BE2C (cell line): Measurements from ENCODE around the gene PHRF1.

ENCODE experiments used
- DNase-seq: peaks from one replicate; pipeline ENCODE4 v3.0.0-alpha.2; 2020
- H3K27me3 ChIP-seq: fragments of 250-450 bp; sonication (Bioruptor Pico); 2 replicates; pipeline ENCODE4 v1.5.1; 2020; ENCODE audit warnings: mild to moderate bottlenecking
- H3K36me3 ChIP-seq: fragments of 250-450 bp; sonication (Bioruptor Pico); 2 replicates; pipeline ENCODE4 v1.5.1; 2020; ENCODE audit warnings: mild to moderate bottlenecking
- H3K4me1 ChIP-seq: fragments of 250-450 bp; sonication (Bioruptor Pico); 2 replicates; pipeline ENCODE4 v1.5.1; 2020
- H3K4me3 ChIP-seq: 2 replicates; pipeline ENCODE4 v1.5.1; 2011; ENCODE audit warnings: low read depth, low read length
- H3K9me3 ChIP-seq: fragments of 250-450 bp; sonication (Bioruptor Pico); 2 replicates; pipeline ENCODE4 v1.5.1; 2020
- CTCF ChIP-seq: IDR thresholded peaks from 2 replicates; pipeline ENCODE4 v1.5.1; 2012; ENCODE audit warnings: mild to moderate bottlenecking, low read depth, low read length

PHRF1 gene

GRCh38 chr11:534396-535209 lies 41.7 kb upstream of the PHRF1 start:
- peak overlapping the region; percentile 67 for H3K4me3 ChIP-seq
- H3K9me3 ChIP-seq: no peaks in the 10 kb centered on the region
- no peak for DNase-seq
- H3K4me1 ChIP-seq: no peaks in the 10 kb centered on the region
- TF ChIP-seq CTCF: no peak
- no peaks in the 10 kb centered on the region for H3K27me3 ChIP-seq
- H3K36me3 ChIP-seq: peaks cover 3% of the 10 kb centered on the region; the same call in 1 of the 2 replicates

GRCh38 chr11:535210-535518 lies 41.1 kb upstream of the PHRF1 start:
- H3K9me3 ChIP-seq: no peaks in the 10 kb centered on the region
- no peak for DNase-seq
- peak overlapping the region; percentile 67; the same call in 1 of the 2 replicates for H3K4me3 ChIP-seq
- H3K27me3 ChIP-seq: no peaks in the 10 kb centered on the region
- no peak for TF ChIP-seq CTCF
- H3K36me3 ChIP-seq: peaks cover 3% of the 10 kb centered on the region; the same call in 1 of the 2 replicates
- H3K4me1 ChIP-seq: no peaks in the 10 kb centered on the region

DNA sequence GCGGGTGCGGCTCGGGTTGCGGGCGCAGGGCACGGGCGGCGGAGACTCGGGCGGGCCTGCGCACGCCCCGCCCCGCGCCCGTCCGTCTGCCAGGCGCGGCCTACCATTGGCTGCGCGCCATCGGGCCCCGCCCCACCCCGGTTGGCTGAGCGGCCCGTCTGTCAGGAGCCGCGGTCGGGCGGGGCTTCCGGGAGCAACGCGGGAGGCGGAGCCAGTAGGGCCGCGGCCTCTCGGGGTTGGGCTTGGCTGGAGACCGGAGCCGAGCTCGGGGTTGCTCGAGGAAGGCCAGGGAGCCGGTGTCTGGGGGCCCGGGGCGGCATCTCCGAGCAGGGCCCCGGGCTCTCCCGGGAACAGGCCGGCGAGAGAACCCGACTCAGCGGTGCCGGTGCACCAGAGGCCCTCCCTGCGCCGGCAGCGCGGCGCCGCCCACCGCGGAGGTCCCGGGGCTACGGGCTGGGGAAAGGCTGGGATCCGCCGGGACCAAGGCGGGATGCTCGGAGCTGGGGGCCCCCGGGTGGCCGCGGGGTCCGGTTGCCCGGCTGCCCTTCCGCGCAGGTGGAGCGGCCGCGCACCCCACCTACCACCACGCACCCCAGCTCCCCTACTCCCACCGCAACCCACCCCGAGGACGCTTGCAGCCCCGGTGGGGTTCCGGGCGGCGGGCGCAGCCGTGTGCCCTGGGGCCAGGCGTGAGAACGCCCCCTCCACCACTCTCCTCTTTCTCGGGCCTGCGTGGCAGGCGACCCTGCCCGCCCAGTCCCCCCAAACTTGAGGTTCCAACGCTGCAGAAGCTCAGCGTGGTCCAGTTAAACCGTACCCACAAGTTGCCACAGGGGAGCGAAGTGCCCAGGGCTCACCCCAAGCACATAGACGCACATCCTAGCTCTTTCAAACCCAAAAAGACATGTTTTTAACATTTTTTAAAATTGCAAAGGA lies 40.5 kb upstream of the PHRF1 start, which contains the start of gene HRAS:
Gene HRAS, minus strand, starts transcription at position 58 of the 936 bp plus-strand sequence.
- peaks cover 3% of the 10 kb centered on the region; the same call in 1 of the 2 replicates for H3K36me3 ChIP-seq
- H3K4me1 ChIP-seq: no peaks in the 10 kb centered on the region
- H3K9me3 ChIP-seq: no peaks in the 10 kb centered on the region
- peak within 1 kb of the TSS; percentile 67 for H3K4me3 ChIP-seq
- TF ChIP-seq CTCF: no peak
- DNase-seq: peak; percentile 89
- no peaks in the 10 kb centered on the region for H3K27me3 ChIP-seq

GRCh38 chr11:536841-537621 lies 39.2 kb upstream of the PHRF1 start, which contains the start of gene LRRC56:
LRRC56 (plus strand) TSS chr11:537527; CDS start chr11:540685, 3,158 bp downstream.
- H3K27me3 ChIP-seq: no peaks in the 10 kb centered on the region
- no peaks in the 10 kb centered on the region for H3K9me3 ChIP-seq
- H3K36me3 ChIP-seq: peaks cover 3% of the 10 kb centered on the region; the same call in 1 of the 2 replicates
- peak within 1 kb of the TSS; percentile 32 for H3K4me3 ChIP-seq
- TF ChIP-seq CTCF: no peak
- DNase-seq: peak; percentile 80
- no peaks in the 10 kb centered on the region for H3K4me1 ChIP-seq

GRCh38 chr11:537622-538430 lies 38.4 kb upstream of the PHRF1 start:
- no peaks in the 10 kb centered on the region for H3K9me3 ChIP-seq
- H3K4me1 ChIP-seq: no peaks in the 10 kb centered on the region
- no peak for TF ChIP-seq CTCF
- no peaks in the 10 kb centered on the region for H3K27me3 ChIP-seq
- H3K4me3 ChIP-seq: peak overlapping the region; percentile 32
- DNase-seq: no peak
- no peaks in the 10 kb centered on the region; the same call in 1 of the 2 replicates for H3K36me3 ChIP-seq
